SK-N-SH treated with all-trans-retinoic acid at 6 μM for 48 hours (cell line): ENCODE results near the gene CADM1.

Source experiments
- ATAC-seq: fragments of 200-7000 bp; cut with Tn5 transposase; 3 replicates; pipeline ENCODE4 v1.9.1; 2020; ENCODE audit warnings: mild to moderate bottlenecking, moderate library complexity
- ARNTL ChIP-seq: fragments of 450-650 bp; formaldehyde crosslinking; IDR thresholded peaks from 2 replicates; pipeline ENCODE4 v1.5.0; 2020; ENCODE audit warnings: low read depth, mild to moderate bottlenecking, moderate library complexity, borderline replicate concordance
- BACH2 ChIP-seq: fragments of 250-450 bp; sonication (Bioruptor Pico); IDR thresholded peaks from 2 replicates; pipeline ENCODE4 v1.9.0; 2021; ENCODE audit warnings: mild to moderate bottlenecking, borderline replicate concordance
- CREB5 ChIP-seq: fragments of 250-450 bp; sonication (Bioruptor Pico); IDR thresholded peaks from 2 replicates; pipeline ENCODE4 v1.5.1; 2020; ENCODE audit warnings: low read depth, mild to moderate bottlenecking, moderate library complexity
- CSDC2 ChIP-seq: fragments of 250-450 bp; sonication (Bioruptor Pico); IDR thresholded peaks from 2 replicates; pipeline ENCODE4 v1.5.0; 2020; ENCODE audit warnings: mild to moderate bottlenecking, moderate library complexity
- ESRRG ChIP-seq: fragments of 250-450 bp; sonication (Bioruptor Pico); IDR thresholded peaks from 2 replicates; pipeline ENCODE4 v1.6.1; 2021; ENCODE audit warnings: mild to moderate bottlenecking
- GLIS3 ChIP-seq: fragments of 250-450 bp; sonication (Bioruptor Pico); IDR thresholded peaks from 2 replicates; pipeline ENCODE4 v1.5.0; 2020; ENCODE audit warnings: mild to moderate bottlenecking, moderate library complexity
- ISL1 ChIP-seq: fragments of 250-450 bp; sonication (Bioruptor Pico); IDR thresholded peaks from 2 replicates; pipeline ENCODE4 v2.1.2; 2022; ENCODE audit warnings: mild to moderate bottlenecking, moderate library complexity
- OSR1 ChIP-seq: fragments of 250-450 bp; sonication (Bioruptor Pico); IDR thresholded peaks from 2 replicates; pipeline ENCODE4 v1.8.0; 2022; ENCODE audit warnings: moderate library complexity, mild to moderate bottlenecking, inconsistent platforms
- POU6F1 ChIP-seq: fragments of 250-450 bp; sonication (Bioruptor Pico); IDR thresholded peaks from 2 replicates; pipeline ENCODE4 v1.8.0; 2021; ENCODE audit warnings: low read depth, mild to moderate bottlenecking, moderate library complexity, borderline replicate concordance
- PPARA ChIP-seq: fragments of 250-450 bp; sonication (Bioruptor Pico); IDR thresholded peaks from 2 replicates; pipeline ENCODE4 v1.5.0; 2020; ENCODE audit warnings: mild to moderate bottlenecking, borderline replicate concordance
- RARB ChIP-seq: fragments of 250-450 bp; sonication (Bioruptor Pico); IDR thresholded peaks from 2 replicates; pipeline ENCODE4 v1.8.0; 2021; ENCODE audit warnings: mild to moderate bottlenecking, moderate library complexity
- SNAI2 ChIP-seq: fragments of 250-450 bp; sonication (Bioruptor Pico); IDR thresholded peaks from 2 replicates; pipeline ENCODE4 v1.5.0; 2020; ENCODE audit warnings: mild to moderate bottlenecking, moderate library complexity
- TCF4 ChIP-seq: fragments of 250-450 bp; sonication (Bioruptor Pico); IDR thresholded peaks from 2 replicates; pipeline ENCODE4 v1.8.0; 2021; ENCODE audit warnings: mild to moderate bottlenecking, moderate library complexity, borderline replicate concordance
- TOX ChIP-seq: fragments of 250-450 bp; sonication (Bioruptor Pico); IDR thresholded peaks from 2 replicates; pipeline ENCODE4 v1.8.0; 2021; ENCODE audit warnings: mild to moderate bottlenecking, moderate library complexity, borderline replicate concordance
- ZC3H10 ChIP-seq: fragments of 250-450 bp; sonication (Bioruptor Pico); IDR thresholded peaks from 2 replicates; pipeline ENCODE4 v1.5.1; 2021; ENCODE audit warnings: mild to moderate bottlenecking, moderate library complexity
- ZFP3 ChIP-seq: fragments of 250-450 bp; sonication (Bioruptor Pico); IDR thresholded peaks from 2 replicates; pipeline ENCODE4 v1.5.0; 2020; ENCODE audit warnings: mild to moderate bottlenecking, moderate library complexity
- ZFP30 ChIP-seq: fragments of 450-650 bp; formaldehyde crosslinking; IDR thresholded peaks from 2 replicates; pipeline ENCODE4 v1.5.0; 2022; ENCODE audit warnings: mild to moderate bottlenecking, moderate library complexity
- ZNF565 ChIP-seq: fragments of 450-650 bp; formaldehyde crosslinking; conservative IDR thresholded peaks from 2 replicates; pipeline ENCODE4 v1.5.0; 2020; ENCODE audit warnings: low read depth, mild to moderate bottlenecking, moderate library complexity
- ZNF70 ChIP-seq: fragments of 450-650 bp; formaldehyde crosslinking; IDR thresholded peaks from 2 replicates; pipeline ENCODE4 v1.5.0; 2020; ENCODE audit warnings: mild to moderate bottlenecking, moderate library complexity
- ZNF8 ChIP-seq: fragments of 450-650 bp; formaldehyde crosslinking; IDR thresholded peaks from 2 replicates; pipeline ENCODE4 v1.5.0; 2020; ENCODE audit warnings: mild to moderate bottlenecking, moderate library complexity
- TF ChIP-seq, protein P1 (sequence below): fragments of 250-450 bp; sonication (Bioruptor Pico); IDR thresholded peaks from 2 replicates; pipeline ENCODE4 v1.5.1; 2021; ENCODE audit warnings: mild to moderate bottlenecking, moderate library complexity
- TF ChIP-seq, protein P2 (sequence below): fragments of 250-450 bp; sonication (Bioruptor Pico); IDR thresholded peaks from 2 replicates; pipeline ENCODE4 v1.5.0; 2020; ENCODE audit warnings: mild to moderate bottlenecking, moderate library complexity
- TF ChIP-seq, protein P3 (sequence below): fragments of 250-450 bp; sonication (Bioruptor Pico); IDR thresholded peaks from 2 replicates; pipeline ENCODE4 v1.8.0; 2020; ENCODE audit warnings: mild to moderate bottlenecking, moderate library complexity, borderline replicate concordance

CADM1 gene

GRCh38 chr11:115420505-115420904, 83.7 kb downstream of the CADM1 start:
- no peak for ATAC-seq
- TF ChIP-seq RARB (CRISPR knock-in tag) (no peak), CSDC2 (CRISPR knock-in tag) (no peak), PPARA (no peak), ZC3H10 (CRISPR knock-in tag) (no peak), ZNF565 (no peak), ZNF8 (CRISPR knock-in tag) (no peak), GLIS3 (CRISPR knock-in tag) (no peak), OSR1 (no peak), ISL1 (CRISPR knock-in tag) (no peak), ZFP30 (no peak), BACH2 (CRISPR knock-in tag) (no peak), ZFP3 (CRISPR knock-in tag) (no peak), TCF4 (CRISPR knock-in tag) (no peak), ARNTL (CRISPR knock-in tag) (no peak), TOX (CRISPR knock-in tag) (no peak), ZNF70 (CRISPR knock-in tag) (no peak)
- TF ChIP-seq, protein P1, sequence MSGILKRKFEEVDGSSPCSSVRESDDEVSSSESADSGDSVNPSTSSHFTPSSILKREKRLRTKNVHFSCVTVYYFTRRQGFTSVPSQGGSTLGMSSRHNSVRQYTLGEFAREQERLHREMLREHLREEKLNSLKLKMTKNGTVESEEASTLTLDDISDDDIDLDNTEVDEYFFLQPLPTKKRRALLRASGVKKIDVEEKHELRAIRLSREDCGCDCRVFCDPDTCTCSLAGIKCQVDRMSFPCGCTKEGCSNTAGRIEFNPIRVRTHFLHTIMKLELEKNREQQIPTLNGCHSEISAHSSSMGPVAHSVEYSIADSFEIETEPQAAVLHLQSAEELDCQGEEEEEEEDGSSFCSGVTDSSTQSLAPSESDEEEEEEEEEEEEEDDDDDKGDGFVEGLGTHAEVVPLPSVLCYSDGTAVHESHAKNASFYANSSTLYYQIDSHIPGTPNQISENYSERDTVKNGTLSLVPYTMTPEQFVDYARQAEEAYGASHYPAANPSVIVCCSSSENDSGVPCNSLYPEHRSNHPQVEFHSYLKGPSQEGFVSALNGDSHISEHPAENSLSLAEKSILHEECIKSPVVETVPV: no peak
- TF ChIP-seq, protein P2, sequence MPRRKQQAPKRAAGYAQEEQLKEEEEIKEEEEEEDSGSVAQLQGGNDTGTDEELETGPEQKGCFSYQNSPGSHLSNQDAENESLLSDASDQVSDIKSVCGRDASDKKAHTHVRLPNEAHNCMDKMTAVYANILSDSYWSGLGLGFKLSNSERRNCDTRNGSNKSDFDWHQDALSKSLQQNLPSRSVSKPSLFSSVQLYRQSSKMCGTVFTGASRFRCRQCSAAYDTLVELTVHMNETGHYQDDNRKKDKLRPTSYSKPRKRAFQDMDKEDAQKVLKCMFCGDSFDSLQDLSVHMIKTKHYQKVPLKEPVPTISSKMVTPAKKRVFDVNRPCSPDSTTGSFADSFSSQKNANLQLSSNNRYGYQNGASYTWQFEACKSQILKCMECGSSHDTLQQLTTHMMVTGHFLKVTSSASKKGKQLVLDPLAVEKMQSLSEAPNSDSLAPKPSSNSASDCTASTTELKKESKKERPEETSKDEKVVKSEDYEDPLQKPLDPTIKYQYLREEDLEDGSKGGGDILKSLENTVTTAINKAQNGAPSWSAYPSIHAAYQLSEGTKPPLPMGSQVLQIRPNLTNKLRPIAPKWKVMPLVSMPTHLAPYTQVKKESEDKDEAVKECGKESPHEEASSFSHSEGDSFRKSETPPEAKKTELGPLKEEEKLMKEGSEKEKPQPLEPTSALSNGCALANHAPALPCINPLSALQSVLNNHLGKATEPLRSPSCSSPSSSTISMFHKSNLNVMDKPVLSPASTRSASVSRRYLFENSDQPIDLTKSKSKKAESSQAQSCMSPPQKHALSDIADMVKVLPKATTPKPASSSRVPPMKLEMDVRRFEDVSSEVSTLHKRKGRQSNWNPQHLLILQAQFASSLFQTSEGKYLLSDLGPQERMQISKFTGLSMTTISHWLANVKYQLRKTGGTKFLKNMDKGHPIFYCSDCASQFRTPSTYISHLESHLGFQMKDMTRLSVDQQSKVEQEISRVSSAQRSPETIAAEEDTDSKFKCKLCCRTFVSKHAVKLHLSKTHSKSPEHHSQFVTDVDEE (CRISPR knock-in tag): no peak
- TF ChIP-seq, protein P3, sequence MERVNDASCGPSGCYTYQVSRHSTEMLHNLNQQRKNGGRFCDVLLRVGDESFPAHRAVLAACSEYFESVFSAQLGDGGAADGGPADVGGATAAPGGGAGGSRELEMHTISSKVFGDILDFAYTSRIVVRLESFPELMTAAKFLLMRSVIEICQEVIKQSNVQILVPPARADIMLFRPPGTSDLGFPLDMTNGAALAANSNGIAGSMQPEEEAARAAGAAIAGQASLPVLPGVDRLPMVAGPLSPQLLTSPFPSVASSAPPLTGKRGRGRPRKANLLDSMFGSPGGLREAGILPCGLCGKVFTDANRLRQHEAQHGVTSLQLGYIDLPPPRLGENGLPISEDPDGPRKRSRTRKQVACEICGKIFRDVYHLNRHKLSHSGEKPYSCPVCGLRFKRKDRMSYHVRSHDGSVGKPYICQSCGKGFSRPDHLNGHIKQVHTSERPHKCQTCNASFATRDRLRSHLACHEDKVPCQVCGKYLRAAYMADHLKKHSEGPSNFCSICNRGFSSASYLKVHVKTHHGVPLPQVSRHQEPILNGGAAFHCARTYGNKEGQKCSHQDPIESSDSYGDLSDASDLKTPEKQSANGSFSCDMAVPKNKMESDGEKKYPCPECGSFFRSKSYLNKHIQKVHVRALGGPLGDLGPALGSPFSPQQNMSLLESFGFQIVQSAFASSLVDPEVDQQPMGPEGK (CRISPR knock-in tag): no peak

DNA sequence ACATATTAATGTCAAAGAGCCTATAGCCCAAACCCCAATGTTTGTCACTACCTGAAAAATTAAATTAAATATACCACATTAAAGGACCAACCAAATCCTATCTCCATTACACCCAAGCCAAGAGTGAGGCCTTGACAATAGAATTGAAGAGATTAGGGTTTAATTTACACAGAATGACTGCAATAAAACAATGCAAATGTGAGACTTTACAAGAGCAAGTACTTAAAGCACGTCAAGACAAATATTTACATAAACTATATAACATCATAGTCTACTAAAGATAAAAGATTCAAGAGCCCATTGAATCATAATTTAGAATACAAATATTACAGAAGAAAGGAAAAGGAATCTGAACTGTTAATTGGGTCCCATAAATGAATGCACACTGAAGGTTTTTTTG, 85.6 kb downstream of the CADM1 start:
- TF ChIP-seq TOX (CRISPR knock-in tag) (no peak), CREB5 (CRISPR knock-in tag) (no peak), PPARA (no peak), ZNF70 (CRISPR knock-in tag) (no peak), TCF4 (CRISPR knock-in tag) (no peak), RARB (CRISPR knock-in tag) (no peak), SNAI2 (CRISPR knock-in tag) (no peak)

DNA sequence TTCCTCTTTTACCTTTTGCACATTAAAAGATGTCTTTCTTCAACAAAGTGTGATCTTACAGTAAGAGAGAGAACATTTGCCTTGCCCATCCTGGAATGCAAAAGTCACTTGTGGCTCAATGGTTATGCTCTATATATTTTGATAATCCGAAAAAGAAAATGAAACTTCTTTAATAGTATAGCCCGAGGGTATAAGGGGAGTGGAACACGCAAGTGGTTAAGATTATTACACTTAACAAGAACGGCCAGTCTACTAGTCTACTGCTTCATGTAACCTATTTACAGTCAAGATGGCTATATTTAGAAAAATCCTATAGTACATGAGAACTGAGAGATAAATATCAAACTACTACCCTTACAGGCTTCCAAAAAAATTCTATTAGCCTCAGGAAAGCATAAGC, 86.1 kb downstream of the CADM1 start:
- no peak for ATAC-seq
- TF ChIP-seq CSDC2 (CRISPR knock-in tag): no peak
- TF ChIP-seq ISL1 (CRISPR knock-in tag): no peak
- no peak for TF ChIP-seq ZC3H10 (CRISPR knock-in tag)
- no peak for TF ChIP-seq ZNF565
- no peak for TF ChIP-seq ZNF8 (CRISPR knock-in tag)
- TF ChIP-seq ESRRG: no peak
- TF ChIP-seq POU6F1 (CRISPR knock-in tag): no peak
- TF ChIP-seq ARNTL (CRISPR knock-in tag): no peak
- TF ChIP-seq, protein P1: no peak
- no peak for TF ChIP-seq ZNF70 (CRISPR knock-in tag)
- TF ChIP-seq, protein P2 (CRISPR knock-in tag): no peak
- no peak for TF ChIP-seq ZFP30
- TF ChIP-seq TCF4 (CRISPR knock-in tag): no peak
- no peak for TF ChIP-seq PPARA

More for the DNA sequence above, 85.6 kb downstream of the CADM1 start:
- no peak for ATAC-seq
